GM12801 (cell line): ENCODE measurements around the gene HPS6.

Experiments used
- TF ChIP-seq, protein P1 (sequence below): IDR thresholded peaks from one replicate; pipeline ENCODE4 v1.5.1; 2011; ENCODE audit warnings: control low read depth; ENCODE audit not compliant: insufficient read length; ENCODE audit errors: extremely low read depth

HPS6 gene

DNA sequence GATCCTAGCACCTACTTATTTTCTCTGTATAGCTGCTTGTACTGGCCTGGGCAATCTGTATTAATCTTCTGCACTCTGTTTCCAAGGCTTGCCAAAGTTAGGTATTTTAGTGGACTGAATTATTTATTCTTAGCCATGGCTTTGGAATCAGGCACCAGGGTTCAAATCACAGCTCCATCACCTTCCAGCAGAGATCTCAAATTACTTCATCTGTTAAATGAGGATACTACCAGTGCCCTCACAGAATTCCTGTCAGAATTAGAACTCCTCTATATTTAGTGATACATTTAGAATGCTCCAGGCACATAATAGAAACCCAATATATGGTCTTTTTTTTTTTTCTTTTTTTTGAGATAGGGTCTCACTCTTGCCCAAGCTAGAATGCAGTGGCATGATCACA lies 26.7 kb upstream of the HPS6 start:
- TF ChIP-seq, protein P1, sequence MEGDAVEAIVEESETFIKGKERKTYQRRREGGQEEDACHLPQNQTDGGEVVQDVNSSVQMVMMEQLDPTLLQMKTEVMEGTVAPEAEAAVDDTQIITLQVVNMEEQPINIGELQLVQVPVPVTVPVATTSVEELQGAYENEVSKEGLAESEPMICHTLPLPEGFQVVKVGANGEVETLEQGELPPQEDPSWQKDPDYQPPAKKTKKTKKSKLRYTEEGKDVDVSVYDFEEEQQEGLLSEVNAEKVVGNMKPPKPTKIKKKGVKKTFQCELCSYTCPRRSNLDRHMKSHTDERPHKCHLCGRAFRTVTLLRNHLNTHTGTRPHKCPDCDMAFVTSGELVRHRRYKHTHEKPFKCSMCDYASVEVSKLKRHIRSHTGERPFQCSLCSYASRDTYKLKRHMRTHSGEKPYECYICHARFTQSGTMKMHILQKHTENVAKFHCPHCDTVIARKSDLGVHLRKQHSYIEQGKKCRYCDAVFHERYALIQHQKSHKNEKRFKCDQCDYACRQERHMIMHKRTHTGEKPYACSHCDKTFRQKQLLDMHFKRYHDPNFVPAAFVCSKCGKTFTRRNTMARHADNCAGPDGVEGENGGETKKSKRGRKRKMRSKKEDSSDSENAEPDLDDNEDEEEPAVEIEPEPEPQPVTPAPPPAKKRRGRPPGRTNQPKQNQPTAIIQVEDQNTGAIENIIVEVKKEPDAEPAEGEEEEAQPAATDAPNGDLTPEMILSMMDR, result no peak

DNA sequence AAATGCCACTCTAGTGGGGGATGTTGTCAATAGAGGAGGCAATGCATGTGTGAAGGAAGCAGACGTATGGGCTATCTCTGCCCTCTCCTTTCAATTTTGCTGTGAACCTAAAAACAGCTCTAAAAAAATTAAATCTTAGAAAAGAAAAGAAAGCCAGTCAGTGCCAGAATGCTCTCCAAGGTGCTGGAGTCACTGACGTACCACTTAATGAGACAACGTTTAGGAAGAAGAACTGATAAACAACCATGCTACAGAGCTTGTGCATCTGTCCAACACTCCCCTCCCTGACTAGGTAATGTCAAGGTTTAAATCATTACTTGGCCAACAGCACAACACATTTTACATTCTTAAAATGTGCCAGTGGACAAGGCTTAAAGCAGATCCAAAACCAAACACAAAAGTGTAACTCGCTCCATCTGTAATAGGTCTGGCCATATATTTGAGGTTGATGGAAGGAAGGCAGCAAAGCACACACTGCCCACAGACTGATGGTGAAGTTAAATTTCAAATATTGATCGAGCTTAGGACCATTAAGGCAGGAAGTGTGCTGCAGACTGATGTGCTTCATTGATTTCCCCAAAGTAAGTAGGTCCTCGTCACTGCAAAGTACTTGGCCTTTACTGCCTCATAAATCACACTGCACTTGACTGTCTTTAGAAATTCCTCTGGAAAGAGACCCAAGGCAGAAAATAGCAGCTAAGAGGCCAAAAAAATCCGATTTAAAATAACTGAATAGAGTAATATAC lies 24.7 kb upstream of the HPS6 start:
- TF ChIP-seq, protein P1, result no peak

- TF ChIP-seq, protein P1, result no peak
These were observed 19.9 kb upstream of the HPS6 start for GRCh38 chr10:102045292-102045691.

GRCh38 chr10:102046095-102046494 lies 19.1 kb upstream of the HPS6 start:
- TF ChIP-seq, protein P1, result no peak

GRCh38 chr10:102055647-102056419 lies 9.3 kb upstream of the HPS6 start, which contains the start of gene ARMH3:
Gene ARMH3, minus strand, starts transcription at chr10:102056173. Its CDS starts 16,059 bp downstream, at chr10:102040114.
- TF ChIP-seq, protein P1, result no peak

DNA sequence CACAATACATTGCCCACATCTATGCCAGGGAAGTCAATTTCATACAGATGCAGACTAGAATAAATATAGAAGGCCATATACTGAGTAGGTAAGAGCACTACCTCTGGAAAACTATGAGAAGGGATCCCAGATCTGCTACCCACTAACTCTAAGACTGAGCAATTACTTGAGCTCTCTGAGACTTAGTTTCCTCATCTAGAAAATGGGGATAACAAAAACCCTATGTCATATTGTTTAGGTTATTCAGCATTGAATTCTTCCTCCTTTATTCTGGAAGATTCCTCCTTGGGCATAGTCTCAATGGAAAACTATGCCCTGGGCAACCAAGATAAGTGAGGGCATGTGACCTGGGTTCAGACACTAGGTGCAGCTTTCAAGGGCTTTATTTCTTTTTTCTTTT lies 5.2 kb upstream of the HPS6 start:
- TF ChIP-seq, protein P1, result no peak

DNA sequence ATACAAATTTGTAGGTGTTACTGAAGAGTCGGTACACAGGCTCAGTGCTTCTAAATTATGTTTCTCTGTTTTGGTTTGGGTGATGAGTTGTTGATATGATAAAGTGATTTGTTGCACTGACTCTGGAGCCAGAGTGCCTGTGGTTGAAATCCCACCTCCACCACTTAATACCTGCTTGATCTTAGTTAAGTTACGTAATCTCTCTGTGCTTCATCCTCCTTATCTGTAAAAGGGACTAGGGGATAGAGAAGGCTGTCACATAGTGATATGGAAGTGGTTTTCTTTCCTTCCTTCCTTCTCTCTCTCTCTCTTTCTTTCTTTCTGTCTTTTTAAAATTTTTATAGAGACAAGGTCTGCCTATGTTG lies 664 bp upstream of the HPS6 start:
- TF ChIP-seq, protein P1, result no peak
